ENCODE data around the gene DENND6B. TPM values are rescaled to one million over a fixed set of nuclear protein-coding genes. Genes with fewer than 3 reads are reported as not detected.
A peak's percentile ranks its signal among the peaks of the same experiment; 100 is the strongest.

DENND6B gene
- total RNA-seq, 1 donor from 2014 or later = 7.5 TPM

GRCh38 chr22:50316114-50317065, 10.4 kb downstream of the DENND6B start:
- no peak for DNase-seq

- no peak for DNase-seq
Measured at GRCh38 chr22:50315289-50316113, 11.3 kb downstream of the DENND6B start.

- no peak for DNase-seq
Measured at GRCh38 chr22:50314455-50315288, 12.1 kb downstream of the DENND6B start.

GRCh38 chr22:50314081-50314454, 12.7 kb downstream of the DENND6B start:
- no peak for DNase-seq

- DNase-seq = no peak
Measured at GRCh38 chr22:50313600-50313999, 13.2 kb downstream of the DENND6B start.

- DNase-seq = no peak
Measured at GRCh38 chr22:50313021-50313420, 13.8 kb downstream of the DENND6B start.

GRCh38 chr22:50312371-50312770, 14.4 kb downstream of the DENND6B start:
- DNase-seq = no peak

GRCh38 chr22:50311606-50312351, 15.0 kb downstream of the DENND6B start:
- no peak for DNase-seq

GRCh38 chr22:50310949-50311444, 15.8 kb downstream of the DENND6B start:
- no peak for DNase-seq

GRCh38 chr22:50310031-50310722, 16.6 kb downstream of the DENND6B start:
- DNase-seq = no peak

- no peak for DNase-seq
Measured at GRCh38 chr22:50309601-50309991, 17.2 kb downstream of the DENND6B start.

- DNase-seq = peak; percentile 40
Measured at GRCh38 chr22:50308986-50309600, 17.7 kb downstream of the DENND6B start.

GRCh38 chr22:50308597-50308935, 18.2 kb downstream of the DENND6B start:
- peak; percentile 53 for DNase-seq

GRCh38 chr22:50307890-50308596, 18.8 kb downstream of the DENND6B start:
- no peak for DNase-seq

- peak; percentile 94 for DNase-seq
Measured at GRCh38 chr22:50306753-50307749, 19.8 kb downstream of the DENND6B start, which contains the start of gene PLXNB2. Gene PLXNB2, minus strand, starts transcription at chr22:50307646. Its CDS starts 17,062 bp downstream, at chr22:50290584.

- DNase-seq = peak; percentile 94
Measured at GRCh38 chr22:50305923-50306566, 20.8 kb downstream of the DENND6B start.

- DNase-seq = no peak
Measured at GRCh38 chr22:50305393-50305922, 21.4 kb downstream of the DENND6B start.

All from tongue (tissue), 2 donors.